Umbilical cord (tissue), 2 donors: Measurements from ENCODE around the gene KRTAP10-12. TPM values are rescaled to one million over a fixed set of nuclear protein-coding genes. Genes with fewer than 3 reads are reported as not detected.

Experiments used
- DNase-seq: peaks from one replicate; pipeline ENCODE4 v3.0.0-alpha.2; 2015; ENCODE audit warnings: low spot score
- total RNA-seq: library from RNA; depleted of rRNA; stranded (reverse); fragments of >200 nt; gene quantifications from one replicate; pipeline ENCODE4 v1.2.3, GENCODE V29; 2014; ENCODE audit warnings: low replicate concordance; ENCODE audit not compliant: insufficient read depth

KRTAP10-12 gene
- total RNA-seq, 1 donor from 2014 or later: 4.1 TPM

- no peak for DNase-seq
Measured at GRCh38 chr21:44732263-44732662, 35.3 kb downstream of the KRTAP10-12 start.

DNA sequence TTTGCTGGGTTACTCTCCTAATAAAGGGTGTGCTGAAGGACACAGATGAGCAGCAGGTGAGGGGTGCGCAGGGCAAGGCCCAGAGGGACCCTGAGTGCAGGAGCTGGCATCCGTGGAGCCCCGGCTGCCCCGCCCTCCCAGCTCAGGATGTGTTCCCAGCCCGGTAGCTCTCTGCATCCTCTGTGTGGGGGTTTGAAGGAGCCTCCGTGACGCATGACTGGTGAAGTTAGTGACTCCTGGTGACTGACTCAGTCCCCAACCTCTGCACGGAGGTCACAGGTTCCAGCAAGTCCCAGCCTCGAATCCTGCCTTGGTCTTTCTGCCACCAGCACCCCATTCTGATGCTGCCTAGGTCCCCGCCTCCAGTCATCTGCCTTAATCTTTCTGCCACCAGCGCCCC lies 36.0 kb downstream of the KRTAP10-12 start:
- no peak for DNase-seq

DNA sequence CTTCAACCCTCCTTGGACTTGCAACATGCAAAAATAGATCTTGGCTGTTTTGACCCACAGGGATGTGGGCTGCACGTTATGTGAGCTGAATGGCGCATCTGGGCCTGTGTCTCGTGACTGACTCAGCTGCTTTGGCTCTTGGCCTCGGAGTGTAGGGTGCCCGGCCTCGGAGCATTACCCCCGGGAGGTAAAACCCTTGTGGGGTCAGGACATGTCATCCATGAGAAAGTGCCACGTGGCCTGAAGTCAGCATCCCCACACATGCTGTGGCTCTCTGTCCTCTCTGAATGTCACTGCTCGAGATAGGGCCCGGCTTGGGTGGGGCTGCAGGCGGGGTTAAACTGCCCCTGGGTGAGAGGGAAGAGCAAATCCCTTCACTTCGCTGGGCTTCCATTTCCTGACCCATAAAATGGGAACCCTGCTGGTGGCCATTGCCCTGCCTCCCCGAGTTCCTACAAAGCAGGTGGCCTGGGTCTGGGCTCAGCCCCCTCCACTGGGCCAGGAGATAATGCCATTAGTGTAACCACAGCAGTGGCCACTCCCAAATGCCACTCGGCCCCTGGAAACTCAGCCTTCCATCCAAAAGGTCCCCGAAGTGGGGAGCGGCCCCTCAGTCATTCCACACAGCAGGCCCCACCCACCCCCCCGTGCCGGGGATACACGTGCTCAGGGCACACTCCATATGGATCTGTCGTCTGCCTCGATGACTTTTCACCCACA lies 37.2 kb downstream of the KRTAP10-12 start:
- DNase-seq: no peak

- no peak for DNase-seq
Measured at GRCh38 chr21:44734841-44735240, 37.9 kb downstream of the KRTAP10-12 start.

GRCh38 chr21:44735821-44736220 lies 38.8 kb downstream of the KRTAP10-12 start:
- no peak for DNase-seq

GRCh38 chr21:44736291-44737004 lies 39.5 kb downstream of the KRTAP10-12 start:
- DNase-seq: no peak

GRCh38 chr21:44737706-44738354 lies 40.9 kb downstream of the KRTAP10-12 start:
- DNase-seq: no peak

DNA sequence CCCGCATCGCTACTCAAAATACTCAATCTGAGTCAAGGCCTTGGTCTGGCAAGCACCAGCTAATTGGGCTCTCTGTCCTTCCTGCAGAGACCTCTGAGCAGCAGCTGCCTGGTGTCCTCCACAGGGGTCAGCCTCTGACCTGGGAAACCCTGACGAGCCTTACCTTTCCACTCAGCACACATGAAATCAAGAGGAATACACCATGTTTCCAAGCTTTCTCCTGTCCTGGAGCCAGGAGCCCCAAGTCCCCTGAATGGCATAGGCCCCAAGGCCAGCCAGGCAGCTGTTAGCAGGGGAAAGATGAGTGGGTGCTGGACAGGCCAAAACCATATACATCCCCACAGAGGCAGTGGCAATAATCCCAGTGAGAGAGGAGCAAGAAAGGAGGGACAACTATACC lies 41.6 kb downstream of the KRTAP10-12 start:
- no peak for DNase-seq

DNA sequence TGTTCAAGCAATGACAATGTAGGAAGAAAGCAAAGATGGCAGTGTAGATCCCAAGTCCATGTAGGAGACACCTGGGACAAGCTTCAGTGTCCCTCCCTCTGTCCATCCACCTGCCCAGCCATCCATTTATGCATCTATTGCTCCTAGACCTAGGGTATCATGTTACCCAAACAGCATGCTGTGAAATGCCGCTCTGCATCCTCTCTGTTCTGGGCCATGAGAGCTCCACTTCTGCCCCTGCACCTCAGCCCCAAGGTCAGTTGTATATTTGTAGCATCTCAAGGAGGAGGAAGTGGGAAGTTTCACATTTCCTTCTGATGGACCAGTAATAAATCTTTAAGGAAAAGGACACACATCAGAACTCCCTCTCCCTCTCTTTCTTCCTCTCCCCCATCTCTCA lies 42.3 kb downstream of the KRTAP10-12 start:
- DNase-seq: no peak

DNA sequence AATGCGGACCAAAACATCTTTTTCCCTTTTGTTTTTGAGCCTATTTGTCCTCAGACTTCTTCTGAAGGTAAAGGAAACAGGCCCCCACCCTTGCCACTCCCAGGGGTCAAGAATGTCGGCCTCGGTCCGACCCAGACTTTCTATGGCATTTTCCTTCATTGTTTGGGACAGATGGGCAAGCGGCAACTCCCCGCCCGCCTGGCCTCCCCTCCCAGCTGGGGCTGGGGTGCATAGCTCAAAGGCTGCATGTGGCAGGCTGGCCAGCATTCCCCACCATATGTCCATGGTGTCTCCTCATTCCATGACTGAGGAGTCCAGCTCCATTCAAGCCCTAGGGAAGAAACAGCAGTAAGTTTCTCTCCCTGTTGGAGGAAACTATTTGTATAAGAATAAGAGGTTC lies 43.8 kb downstream of the KRTAP10-12 start:
- no peak for DNase-seq

DNA sequence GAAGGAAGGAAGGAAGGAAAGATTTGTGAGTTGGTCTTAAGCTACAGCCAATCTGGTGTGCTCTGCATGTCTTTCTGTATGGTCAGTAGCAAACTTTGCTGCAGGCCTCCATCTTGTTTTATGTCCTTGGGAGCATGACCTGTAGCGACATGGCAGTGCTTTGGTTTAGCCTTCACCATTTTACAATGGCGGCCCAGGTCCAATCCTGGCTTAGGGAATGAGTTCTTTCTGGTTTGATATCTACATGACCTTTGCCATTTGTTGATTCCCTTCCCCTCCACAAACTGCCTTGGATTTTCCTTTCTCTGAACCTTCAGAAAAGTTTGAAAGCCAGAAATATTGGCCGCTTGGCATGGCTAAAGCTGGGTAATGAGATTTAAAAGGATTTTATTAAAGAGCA lies 44.9 kb downstream of the KRTAP10-12 start:
- DNase-seq: no peak

GRCh38 chr21:44742418-44743153 lies 45.6 kb downstream of the KRTAP10-12 start:
- no peak for DNase-seq

Other genes starting within 250 kb of the KRTAP10-12 start
- gene LRRC3, start 241.7 kb upstream of the KRTAP10-12 start, total RNA-seq: 4.3 TPM
- not detected for gene KRTAP10-1, start 157.0 kb upstream of the KRTAP10-12 start, total RNA-seq
- gene KRTAP10-2, start 145.7 kb upstream of the KRTAP10-12 start, total RNA-seq: not detected
- not detected for gene KRTAP10-3, start 138.4 kb upstream of the KRTAP10-12 start, total RNA-seq
- gene KRTAP10-4, start 123.4 kb upstream of the KRTAP10-12 start, total RNA-seq: 4.8 TPM
- not detected for gene KRTAP10-5, start 116.6 kb upstream of the KRTAP10-12 start, total RNA-seq
- gene KRTAP10-6, start 104.7 kb upstream of the KRTAP10-12 start, total RNA-seq: not detected
- not detected for gene KRTAP10-7, start 96.6 kb upstream of the KRTAP10-12 start, total RNA-seq
- gene KRTAP10-8, start 85.1 kb upstream of the KRTAP10-12 start, total RNA-seq: 0.72 TPM
- not detected for gene KRTAP10-9, start 70.1 kb upstream of the KRTAP10-12 start, total RNA-seq
- not detected for gene KRTAP10-10, start 59.8 kb upstream of the KRTAP10-12 start, total RNA-seq
- gene KRTAP10-11, start 50.8 kb upstream of the KRTAP10-12 start, total RNA-seq: not detected
- not detected for gene KRTAP12-4, start 42.5 kb upstream of the KRTAP10-12 start, total RNA-seq
- gene KRTAP12-3, start 39.2 kb upstream of the KRTAP10-12 start, total RNA-seq: not detected
- not detected for gene KRTAP12-2, start 30.2 kb upstream of the KRTAP10-12 start, total RNA-seq
- not detected for gene KRTAP12-1, start 15.0 kb upstream of the KRTAP10-12 start, total RNA-seq
- gene TSPEAR, start 14.4 kb downstream of the KRTAP10-12 start, total RNA-seq: not detected
- gene UBE2G2, start 104.6 kb downstream of the KRTAP10-12 start, total RNA-seq: 92.2 TPM
- 49.4 TPM for gene SUMO3, start 120.9 kb downstream of the KRTAP10-12 start, total RNA-seq
- 347 TPM for gene PTTG1IP, start 176.5 kb downstream of the KRTAP10-12 start, total RNA-seq
- 56.8 TPM for gene ITGB2, start 223.7 kb downstream of the KRTAP10-12 start, total RNA-seq
- gene SLX9, start 242.9 kb downstream of the KRTAP10-12 start, total RNA-seq: 32.0 TPM